22Rv1 (cell line): ENCODE data around the gene DUSP21.
"Not testable (repeated sequence)": the region's sequence is repeated elsewhere in the genome, so short reads cannot be mapped to it uniquely, and the experiment has no call there.

Source experiments
- H3K27ac ChIP-seq: fragments of 450-650 bp; 2 replicates; pipeline ENCODE4 v1.5.1; 2017
- CTCF ChIP-seq: fragments of 450-650 bp; IDR thresholded peaks from 2 replicates; pipeline ENCODE4 v1.5.1; 2017; ENCODE audit warnings: mild to moderate bottlenecking
- ZFX ChIP-seq: fragments of 450-650 bp; IDR thresholded peaks from 2 replicates; pipeline ENCODE4 v1.6.1; 2017; ENCODE audit warnings: antibody characterized with exemption, borderline replicate concordance

DUSP21 gene

GRCh38 chrX:44878780-44879179, 35.0 kb downstream of the DUSP21 start:
- H3K27ac ChIP-seq, result no peak overlapping the region
- TF ChIP-seq ZFX (no peak), CTCF (no peak)

GRCh38 chrX:44881549-44881948, 37.7 kb downstream of the DUSP21 start:
- TF ChIP-seq CTCF, result no peak
- no peak for TF ChIP-seq ZFX
- H3K27ac ChIP-seq, result no peak overlapping the region

- H3K27ac ChIP-seq, result no peak overlapping the region
Observed at GRCh38 chrX:44882635-44883034, 38.8 kb downstream of the DUSP21 start.

GRCh38 chrX:44884944-44885343, 41.1 kb downstream of the DUSP21 start:
- no peak for TF ChIP-seq CTCF
- no peak for TF ChIP-seq ZFX

More at GRCh38 chrX:44882635-44883034, 38.8 kb downstream of the DUSP21 start:
- TF ChIP-seq ZFX (no peak), CTCF (no peak)

GRCh38 chrX:44889824-44890223, 46.0 kb downstream of the DUSP21 start:
- TF ChIP-seq CTCF, result no peak
- no peak for TF ChIP-seq ZFX
- H3K27ac ChIP-seq, result no peak overlapping the region

More at GRCh38 chrX:44884944-44885343, 41.1 kb downstream of the DUSP21 start:
- no peak overlapping the region for H3K27ac ChIP-seq

GRCh38 chrX:44890247-44890646, 46.4 kb downstream of the DUSP21 start:
- TF ChIP-seq ZFX (no peak), CTCF (no peak)
- no peak overlapping the region for H3K27ac ChIP-seq

GRCh38 chrX:44890687-44891086, 46.9 kb downstream of the DUSP21 start:
- H3K27ac ChIP-seq, result not testable (repeated sequence)

- TF ChIP-seq CTCF (no peak), ZFX (no peak)
- H3K27ac ChIP-seq, result peak overlapping the region; percentile 50
Observed at GRCh38 chrX:44891642-44892041, 47.8 kb downstream of the DUSP21 start.
